ENCODE data around the gene TLX2. TPM values are rescaled to one million over a fixed set of nuclear protein-coding genes. Genes with fewer than 3 reads are reported as not detected.
"Not testable (repeated sequence)": the region's sequence is repeated elsewhere in the genome, so short reads cannot be mapped to it uniquely, and the experiment has no call there.

The TLX2 gene
- total and polyA plus RNA-seq, 2 of the 13 experiments (the other 11 are each of a cell fraction or from before 2014, with no cell fraction given), result 0.05 to 0.20 TPM

DNA sequence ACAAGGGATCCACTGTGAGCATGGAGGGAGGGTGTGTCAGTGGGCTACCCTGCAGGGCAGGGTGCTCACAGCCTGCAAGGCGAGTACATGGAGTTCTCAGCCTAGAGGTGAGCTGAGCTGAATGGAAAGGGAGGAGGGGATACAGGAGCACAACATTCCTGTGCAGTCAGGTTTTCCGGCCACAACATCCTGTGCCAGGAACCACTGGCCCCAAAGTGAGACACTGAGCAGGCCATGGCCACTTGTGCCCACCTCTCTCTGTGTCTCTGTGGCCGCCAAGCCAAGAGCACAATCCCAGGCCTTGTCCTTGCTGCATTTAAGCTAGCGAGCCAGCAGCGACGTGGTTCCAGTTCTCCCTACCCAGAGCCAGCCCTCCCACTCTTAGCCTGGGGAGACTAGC, 46.3 kb downstream of the TLX2 start:
- FAIRE-seq, result no peak
- no peak for DNase-seq (ENCODE audit: low spot score)
- no peak for TF ChIP-seq GLMP (CRISPR knock-in tag; IDR thresholded peaks at IDR 0.05; ENCODE audit: borderline replicate concordance)
- TF ChIP-seq TEAD3 (CRISPR knock-in tag; optimal IDR thresholded peaks at IDR 0.05; ENCODE audit: borderline replicate concordance), result peak; percentile 10
- intact Hi-C loops (cut with micrococcal nuclease; ENCODE audit: unreplicated experiment), result no loop called here
- Histone ChIP-seq H3K27ac (ENCODE audit: extremely low read length, insufficient read depth, low read length) (no peak overlapping the region), H3K4me3 (replicated peaks in 1 of 3; ENCODE audit: insufficient read depth in 1 of 3, low read depth in 2 of 3, low read length in 3 of 3) (no peak overlapping the region), H3K36me3 (replicated peaks in 1 of 2; ENCODE audit: control insufficient read depth in 1 of 2, insufficient read depth in 2 of 2, low read length in 2 of 2) (no peaks in the 10 kb centered on the region), H3K9me3 (ENCODE audit: low read length) (no peaks in the 10 kb centered on the region), H4K20me1 (ENCODE audit: insufficient read depth, low read length) (no peaks in the 10 kb centered on the region), H2AFZ (ENCODE audit: low read length) (no peak overlapping the region), H3K4me1 (ENCODE audit: insufficient read depth, low read length) (peaks cover 19% of the 10 kb centered on the region), H3K79me2 (ENCODE audit: insufficient read depth, low read length) (no peaks in the 10 kb centered on the region), H3K4me2 (ENCODE audit: low read depth, low read length) (0 out of 2 replicates have a peak overlapping the region, but pooled peaks have one; percentile 4), H3K27me3 (ENCODE audit: control insufficient read depth in 1 of 2, insufficient read depth in 2 of 2, low read length in 2 of 2) (peaks cover 4 to 52% of the 10 kb centered on the region in 2 experiments; a peak in 4 of 5 replicates), H3K9ac (ENCODE audit: insufficient read depth, low read depth, low read length) (no peak overlapping the region)
- 8% methylated on average over 6 of the region's 6 CpGs for WGBS (ENCODE audit: low lambda C conversion rate)
- no TSS peak for BruUV-seq (replicated peaks)
- in situ Hi-C loops (cut with HindIII; ENCODE audit: extremely low pct_ligation_motif_present, low pct_unique_long_range_greater_than_20kb), result no loop called here
- ATAC-seq, result peak; percentile 14
- POLR2A ChIA-PET, result no interaction called here
- CTCF ChIA-PET (ENCODE audit: low intra/inter-chr PET ratio, low total read pairs), result no interaction called here

GRCh38 chr2:74561022-74561421, 46.8 kb downstream of the TLX2 start:
- DNase-seq (ENCODE audit: low spot score); H4K20me1 ChIP-seq (ENCODE audit: insufficient read depth, low read length); H3K9ac ChIP-seq (ENCODE audit: insufficient read depth, low read depth, low read length); H3K4me2 ChIP-seq (ENCODE audit: low read depth, low read length); CTCF ChIA-PET (ENCODE audit: low intra/inter-chr PET ratio, low total read pairs); BruUV-seq (replicated peaks); H3K9me3 ChIP-seq (ENCODE audit: low read length); in situ Hi-C loops (cut with HindIII; ENCODE audit: extremely low pct_ligation_motif_present, low pct_unique_long_range_greater_than_20kb); POLR2A ChIA-PET; intact Hi-C loops (cut with micrococcal nuclease; ENCODE audit: unreplicated experiment); H2AFZ ChIP-seq (ENCODE audit: low read length); H3K36me3 ChIP-seq (replicated peaks in 1 of 2; ENCODE audit: control insufficient read depth in 1 of 2, insufficient read depth in 2 of 2, low read length in 2 of 2); H3K4me3 ChIP-seq (replicated peaks in 1 of 3; ENCODE audit: insufficient read depth in 1 of 3, low read depth in 2 of 3, low read length in 3 of 3); FAIRE-seq; H3K79me2 ChIP-seq (ENCODE audit: insufficient read depth, low read length); H3K27ac ChIP-seq (ENCODE audit: extremely low read length, insufficient read depth, low read length); ATAC-seq: not testable (repeated sequence)
- WGBS (ENCODE audit: low lambda C conversion rate), result 29% methylated on average over 1 of the region's 1 CpG
- H3K27me3 ChIP-seq (ENCODE audit: control insufficient read depth in 1 of 2, insufficient read depth in 2 of 2, low read length in 2 of 2), result peaks cover 4 to 54% of the 10 kb centered on the region in 2 experiments; a peak in 4 of 5 replicates
- peaks cover 15% of the 10 kb centered on the region for H3K4me1 ChIP-seq (ENCODE audit: insufficient read depth, low read length)

Measured in HepG2 (cell line).